Stimulated activated CD4-positive, alpha-beta T cell treated with anti-CD3 and anti-CD28 coated beads, TNF-alpha, amount 100 ng/mL, for 48 hours (primary cell): ENCODE data around the gene VPS13C.
"Not testable (repeated sequence)": the region's sequence is repeated elsewhere in the genome, so short reads cannot be mapped to it uniquely, and the experiment has no call there.

Experiments used
- DNase-seq, 3 donors: peaks; one replicate each; pipeline ENCODE4 v3.0.0-alpha.2; 2020; ENCODE audit warnings: low read depth in 3 of 3

Gene VPS13C

DNA sequence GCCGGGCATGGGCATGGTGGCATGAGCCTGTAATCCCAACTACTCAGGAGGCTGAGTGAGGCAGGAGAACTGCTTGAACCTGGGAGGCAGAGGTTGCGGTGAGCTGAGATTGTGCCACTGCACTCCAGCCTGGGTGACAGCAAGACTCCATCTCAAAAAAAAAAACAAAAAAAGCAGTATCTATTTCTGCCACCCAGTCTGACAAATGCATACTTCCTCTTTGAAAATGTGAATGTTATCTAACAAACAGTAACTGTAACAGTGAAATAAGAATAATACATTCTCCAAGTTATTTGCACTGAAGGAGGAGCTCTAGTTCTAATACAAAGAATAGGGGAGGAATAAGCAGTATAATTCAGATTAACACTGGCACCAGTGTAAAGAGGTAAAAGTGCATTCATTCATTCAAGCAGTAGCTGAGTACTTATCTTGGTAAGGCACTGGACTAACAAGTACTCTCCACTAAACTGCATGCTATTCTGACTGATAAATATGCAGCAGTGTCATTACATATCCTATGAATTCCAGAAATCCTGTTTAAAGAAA is 12.9 kb downstream of the VPS13C start:
- no peak for DNase-seq

DNA sequence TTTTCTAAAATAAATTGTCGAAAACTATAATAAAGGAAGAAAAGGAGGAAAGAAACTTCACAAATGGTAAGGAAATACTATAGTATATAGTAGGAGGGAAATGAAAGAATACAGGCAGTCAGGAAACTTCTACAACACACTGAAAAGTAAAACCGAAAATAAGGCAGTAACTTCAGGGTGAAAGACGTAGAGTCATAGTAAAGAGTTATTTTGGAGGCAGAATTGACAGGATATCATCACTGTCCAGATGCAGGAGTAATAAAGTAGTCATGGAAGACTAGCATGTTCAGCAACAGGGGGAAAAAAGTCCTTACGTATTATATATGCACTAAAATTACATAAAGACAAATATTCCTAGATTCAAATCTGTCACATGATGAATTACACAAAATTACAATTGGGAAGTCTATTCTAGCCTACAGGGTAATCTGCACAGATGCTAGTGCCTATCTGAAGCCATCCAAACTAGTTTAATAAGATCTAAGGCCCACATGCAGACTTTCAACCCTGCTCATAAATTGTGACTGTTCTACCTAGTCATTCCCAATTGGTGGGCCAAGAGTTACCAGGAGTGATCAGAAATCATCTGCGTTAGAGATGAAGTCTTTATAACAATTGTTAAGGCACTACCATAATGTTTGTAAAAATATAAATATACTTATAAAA is 14.0 kb downstream of the VPS13C start:
- no peak for DNase-seq

DNA sequence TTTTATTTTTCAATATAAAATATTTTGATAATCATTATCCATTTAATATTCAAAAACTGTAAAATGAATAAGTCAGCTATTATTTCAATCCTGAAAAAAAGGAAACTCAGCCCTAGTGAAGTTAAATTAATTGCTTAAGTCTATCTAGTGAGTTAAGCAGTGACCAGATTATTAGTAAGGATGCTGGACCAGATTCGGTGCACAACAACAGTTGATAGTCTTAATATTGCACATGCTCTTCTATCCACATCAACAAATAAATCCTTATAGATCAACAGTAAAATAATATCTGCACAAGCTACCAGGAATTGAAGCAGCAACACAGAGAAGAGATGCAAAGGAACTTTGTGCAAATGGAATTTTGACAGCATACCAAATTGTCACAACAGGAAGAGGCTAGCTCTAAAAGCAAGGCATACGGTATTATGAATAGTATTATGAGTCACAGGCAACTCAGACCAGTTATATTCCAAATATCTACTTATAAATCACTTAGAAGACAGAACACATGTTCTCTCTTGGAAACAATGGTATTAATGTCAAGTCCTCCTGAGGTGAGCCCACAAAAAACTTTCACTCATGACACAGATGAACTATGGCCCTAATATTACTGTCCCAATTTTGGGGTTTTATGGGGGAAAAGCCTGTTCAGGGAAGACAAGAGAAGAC is 24.9 kb downstream of the VPS13C start:
- no peak for DNase-seq

DNA sequence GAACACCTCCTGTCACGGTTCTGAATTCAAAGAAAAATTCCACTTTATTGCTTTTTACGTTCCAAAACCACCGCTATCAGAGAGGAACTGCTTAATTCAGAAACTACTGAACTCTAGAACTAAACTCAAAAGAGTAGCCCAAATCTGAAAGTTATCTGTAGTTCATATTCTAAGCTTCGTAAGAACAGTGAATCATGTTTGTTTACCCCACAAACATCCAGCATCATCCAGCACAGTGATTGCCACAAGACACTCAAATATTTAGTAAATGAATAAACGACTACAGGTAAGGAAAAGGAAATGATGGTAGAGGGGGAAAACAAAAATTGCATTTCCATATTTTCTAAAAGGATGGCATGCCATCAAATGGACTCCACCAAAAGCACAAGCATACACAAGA is 32.3 kb downstream of the VPS13C start:
- DNase-seq = no peak

DNA sequence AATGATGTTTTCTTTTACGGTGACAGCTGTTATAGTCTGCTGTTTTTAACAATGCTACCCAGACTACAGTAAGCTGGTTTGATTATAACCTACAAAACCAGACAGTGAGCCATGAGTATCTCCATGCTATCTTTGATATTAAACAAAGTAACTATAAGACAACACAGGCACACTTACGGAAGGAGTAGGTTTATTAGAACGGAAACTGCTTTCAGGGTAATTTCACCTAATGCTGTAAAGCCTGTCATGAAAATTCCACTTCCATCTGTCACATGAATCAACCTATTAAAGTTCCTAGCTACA is 33.0 kb downstream of the VPS13C start:
- no peak for DNase-seq

DNA sequence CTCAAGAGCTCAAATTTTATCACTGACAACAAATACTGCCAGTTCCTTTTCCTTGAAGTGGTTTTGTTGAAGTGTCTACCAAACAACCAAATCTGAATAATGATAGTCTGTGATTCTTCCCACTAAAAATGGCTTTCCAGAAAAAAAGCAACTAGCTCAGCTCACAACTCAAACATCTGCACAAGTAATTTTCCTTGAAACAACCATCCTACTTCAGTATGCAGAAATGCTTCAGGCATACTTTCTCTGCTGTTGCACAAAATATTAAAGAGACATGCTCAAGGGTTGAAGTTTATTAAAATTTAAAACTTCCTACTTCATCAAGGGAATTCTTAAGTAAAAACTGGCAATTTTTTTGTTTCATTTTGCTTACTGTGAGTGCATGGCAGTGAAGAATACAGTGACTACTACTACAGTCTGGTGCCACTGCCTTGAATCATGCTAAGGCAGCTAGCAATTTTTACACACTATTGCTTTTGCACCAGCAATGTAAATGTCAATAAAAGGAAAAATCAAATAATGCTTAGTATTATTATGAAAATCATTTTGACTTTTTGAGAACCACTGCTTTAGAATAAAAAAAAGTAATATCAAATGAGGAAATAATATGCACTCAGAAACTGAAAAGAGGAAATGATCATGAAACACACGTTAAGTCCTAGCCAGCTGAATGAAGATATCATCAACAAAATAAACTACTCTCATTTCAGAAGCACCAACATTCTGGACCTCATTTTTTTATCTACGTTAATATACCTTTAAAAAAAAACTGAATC is 33.6 kb downstream of the VPS13C start:
- no peak for DNase-seq

DNA sequence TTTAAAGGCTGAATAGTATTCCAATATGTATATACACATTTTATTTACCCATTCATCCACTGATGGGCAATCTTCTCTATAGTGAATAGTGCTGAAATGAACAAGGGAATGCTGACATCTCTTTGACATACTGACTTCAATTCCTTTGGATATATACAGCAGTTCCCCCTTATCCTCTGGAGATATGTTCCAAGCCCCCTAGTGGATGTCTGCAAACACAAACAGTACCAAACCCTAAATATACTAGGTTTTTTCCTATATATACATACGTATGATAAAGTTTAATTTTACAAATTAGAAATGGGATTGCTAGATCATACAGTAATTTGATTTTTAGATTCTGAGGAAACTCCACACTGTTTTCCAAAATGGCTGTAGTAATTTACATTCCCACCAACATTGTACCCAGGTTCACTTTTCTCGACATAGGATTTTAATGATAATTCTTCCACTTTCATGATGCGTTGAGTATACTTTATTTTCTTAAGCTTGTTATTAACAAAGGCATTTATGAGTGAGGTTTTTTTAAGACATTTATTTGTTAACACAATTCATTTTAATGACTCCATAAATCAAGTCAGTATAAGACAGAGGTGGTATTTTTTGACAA is 38.2 kb downstream of the VPS13C start:
- DNase-seq = no peak

DNA sequence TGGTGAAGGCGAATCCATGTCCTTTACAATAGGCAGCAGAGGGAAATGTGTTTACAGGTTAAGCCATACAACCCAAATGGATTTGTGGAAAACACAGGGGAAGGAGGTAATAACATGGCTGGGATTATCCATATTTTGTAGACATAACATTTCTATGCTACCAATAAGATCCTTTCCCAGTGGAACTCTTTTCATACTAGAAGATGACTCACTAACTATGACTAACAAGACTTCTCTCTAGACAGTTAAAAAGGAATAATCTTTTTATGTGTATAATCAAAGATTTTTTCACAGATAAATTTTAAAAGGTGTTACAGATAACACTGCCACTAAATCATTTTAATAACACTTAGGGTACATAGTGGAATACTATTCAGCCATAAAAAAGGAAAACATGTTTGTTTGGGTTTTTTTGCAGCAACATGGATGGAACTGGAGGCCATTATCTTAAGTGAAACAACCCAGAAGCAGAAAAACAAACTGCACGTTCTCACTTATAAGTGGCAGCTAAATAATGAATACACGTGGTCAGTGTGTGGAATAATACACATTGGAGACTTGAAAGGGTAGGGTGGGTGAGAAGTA is 39.6 kb downstream of the VPS13C start:
- no peak for DNase-seq

DNA sequence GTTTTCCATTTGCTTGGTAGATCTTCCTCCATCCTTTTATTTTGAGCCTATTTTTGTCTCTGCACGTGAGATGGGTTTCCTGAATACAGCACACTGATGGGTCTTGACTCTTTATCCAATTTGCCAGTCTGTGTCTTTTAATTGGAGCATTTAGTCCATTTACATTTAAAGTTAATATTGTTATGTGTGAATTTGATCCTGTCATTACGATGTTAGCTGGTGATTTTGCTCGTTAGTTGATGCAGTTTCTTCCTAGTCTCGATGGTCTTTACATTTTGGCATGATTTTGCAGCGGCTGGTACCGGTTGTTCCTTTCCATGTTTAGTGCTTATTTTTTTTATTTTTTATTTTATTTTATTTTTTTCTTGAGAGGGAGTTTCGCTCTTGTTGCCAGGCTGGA is 54.9 kb downstream of the VPS13C start:
- not testable (repeated sequence) for DNase-seq

DNA sequence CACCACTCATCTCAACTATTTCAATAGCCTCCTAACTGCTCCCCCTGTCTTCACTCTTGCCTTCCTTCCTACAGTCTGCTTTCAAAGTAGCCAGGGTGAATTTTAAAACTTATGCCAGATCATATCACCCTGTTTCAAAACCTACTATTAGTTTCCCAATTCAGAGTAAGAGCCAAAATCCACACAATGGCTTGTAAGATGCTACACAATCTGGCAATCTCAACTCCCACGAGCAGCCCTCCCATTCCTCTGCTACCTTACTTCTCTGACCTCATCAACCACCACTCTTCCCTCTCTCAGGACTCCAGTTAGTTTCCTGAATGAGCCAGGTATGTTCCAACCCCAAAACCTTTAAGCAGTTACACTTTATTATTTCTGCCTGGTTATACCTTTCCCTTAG is 62.5 kb downstream of the VPS13C start:
- no peak for DNase-seq

DNA sequence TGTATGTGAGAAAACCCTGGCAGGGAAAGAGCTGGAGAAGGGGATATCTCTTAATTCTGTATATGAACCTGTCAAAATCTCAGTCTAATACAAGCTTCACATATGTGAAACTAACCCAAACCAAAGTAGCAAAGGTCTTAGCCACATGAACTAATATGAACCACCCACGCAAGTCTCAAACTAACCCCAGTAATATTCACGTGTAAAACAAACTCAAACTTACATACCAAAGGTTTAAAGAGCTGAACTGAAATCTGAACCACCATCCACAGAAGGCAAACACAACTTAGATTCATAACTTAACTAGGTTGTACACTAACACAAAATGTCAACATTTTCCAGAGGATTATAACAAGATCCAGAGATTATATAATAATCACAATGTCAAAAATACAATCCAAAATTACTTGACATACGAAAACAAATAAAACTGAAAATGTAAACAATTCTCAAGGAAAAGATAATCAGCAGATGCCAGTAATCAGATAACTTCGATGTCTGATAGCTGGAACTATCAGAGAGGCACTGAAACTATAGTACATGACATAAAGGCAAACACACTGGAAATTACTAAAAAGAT is 64.1 kb downstream of the VPS13C start:
- DNase-seq = no peak

DNA sequence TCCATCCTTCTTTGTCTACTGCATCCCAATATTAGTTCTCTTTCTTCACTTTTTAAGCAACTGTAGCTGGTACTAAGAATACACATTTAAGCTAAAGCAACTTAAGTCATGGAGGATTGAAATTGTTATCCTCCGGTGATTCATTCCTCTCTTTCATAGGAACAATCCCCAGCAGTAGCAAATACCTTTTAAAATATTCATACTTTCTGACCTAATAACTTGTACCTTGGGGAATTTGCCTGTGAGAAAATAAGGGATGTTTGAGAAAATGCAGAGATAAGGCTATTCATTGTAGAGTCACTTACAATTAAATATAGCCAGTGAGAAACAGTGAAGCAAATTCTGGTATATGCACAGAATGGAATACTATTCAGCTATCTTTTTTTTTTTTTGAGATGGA is 66.0 kb downstream of the VPS13C start:
- DNase-seq = no peak

DNA sequence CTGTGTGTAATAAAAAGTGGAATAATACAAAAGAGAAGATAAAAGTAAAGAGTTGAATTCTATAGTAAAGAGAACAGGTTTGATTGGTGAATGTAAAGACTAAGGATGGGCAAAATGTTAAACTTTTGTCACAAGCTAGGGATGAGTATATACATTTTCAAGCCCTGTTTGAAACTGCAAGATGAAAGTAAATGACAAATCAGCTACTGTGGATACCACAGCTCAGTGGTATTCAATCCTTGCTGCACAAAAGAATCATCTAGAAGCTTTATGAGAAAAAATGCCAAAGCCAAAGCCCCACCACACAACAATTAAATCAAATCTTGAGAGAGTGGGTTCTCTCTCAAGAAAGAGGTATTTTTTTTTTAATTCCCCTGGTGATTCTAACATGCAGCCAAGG is 67.7 kb downstream of the VPS13C start:
- no peak for DNase-seq

DNA sequence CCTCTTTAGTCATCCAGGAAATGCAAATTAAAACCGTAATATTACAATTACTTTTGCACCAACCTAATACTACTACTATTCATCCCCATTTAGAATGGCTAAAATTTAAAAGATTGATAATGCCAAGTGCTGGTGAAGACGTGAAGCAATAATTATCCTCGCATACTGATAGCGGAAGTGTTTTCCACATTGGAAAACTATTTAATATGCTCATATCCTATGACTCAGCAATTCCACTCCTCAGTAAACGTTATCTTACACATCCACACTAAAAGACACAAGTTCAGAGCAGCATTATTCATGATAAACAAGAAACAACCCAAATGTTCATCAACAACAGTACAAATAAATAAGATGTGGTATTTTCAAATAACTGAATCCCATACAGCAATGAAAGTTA is 70.6 kb downstream of the VPS13C start:
- DNase-seq = no peak

DNA sequence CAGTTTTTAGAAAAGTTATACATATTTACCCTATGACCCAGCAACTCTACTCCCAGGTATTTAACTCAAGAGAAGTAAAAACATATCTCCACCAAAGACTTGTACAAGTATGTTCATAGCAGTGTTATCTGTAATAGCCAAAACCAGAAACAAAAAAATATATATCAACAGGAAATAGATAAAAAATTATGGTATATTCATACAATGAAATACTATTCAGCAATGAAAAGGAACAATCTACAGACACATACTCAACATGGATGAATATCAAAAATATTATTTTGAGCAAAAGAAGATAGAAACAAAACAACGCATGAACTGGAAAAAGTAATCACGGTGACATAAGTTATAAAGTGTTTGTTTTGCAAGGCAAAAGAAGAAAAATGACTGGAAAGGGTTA is 72.4 kb downstream of the VPS13C start:
- DNase-seq = no peak

DNA sequence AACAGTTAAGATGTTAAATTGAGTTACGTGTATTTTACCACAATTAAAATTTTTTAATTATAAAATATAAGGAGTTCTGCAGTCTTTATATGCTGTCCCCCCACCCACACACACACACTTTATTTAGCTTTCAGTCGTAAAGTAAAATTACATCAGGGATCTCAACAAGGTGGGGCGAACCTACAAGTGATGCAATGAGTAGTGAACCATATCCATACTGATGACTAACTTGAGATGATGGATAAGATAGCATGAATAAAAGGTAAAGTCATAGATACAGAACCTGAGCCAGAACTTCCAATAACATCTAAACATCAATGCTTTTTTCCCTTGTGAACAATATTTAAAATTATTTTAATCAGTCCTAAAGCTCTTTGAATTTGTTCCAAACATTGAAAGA is 77.2 kb downstream of the VPS13C start:
- DNase-seq = no peak

DNA sequence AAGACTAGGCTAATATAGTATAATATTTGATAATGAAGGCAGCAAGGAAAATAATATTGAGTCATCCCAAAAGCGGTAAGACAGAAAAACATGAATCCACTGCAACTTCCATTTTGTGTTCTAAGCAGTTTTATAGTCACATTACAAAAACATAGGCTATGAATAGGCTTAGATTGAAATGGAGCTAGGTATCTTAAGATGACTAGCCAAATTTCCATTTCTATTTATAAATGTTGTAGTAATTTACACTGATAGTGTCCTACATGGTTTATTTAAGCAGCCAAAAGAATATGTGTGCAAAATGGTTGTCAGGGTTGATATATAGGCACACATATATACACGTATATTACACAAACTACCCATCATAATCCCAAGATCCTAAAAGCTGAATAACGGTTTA is 82.0 kb downstream of the VPS13C start:
- DNase-seq = no peak

DNA sequence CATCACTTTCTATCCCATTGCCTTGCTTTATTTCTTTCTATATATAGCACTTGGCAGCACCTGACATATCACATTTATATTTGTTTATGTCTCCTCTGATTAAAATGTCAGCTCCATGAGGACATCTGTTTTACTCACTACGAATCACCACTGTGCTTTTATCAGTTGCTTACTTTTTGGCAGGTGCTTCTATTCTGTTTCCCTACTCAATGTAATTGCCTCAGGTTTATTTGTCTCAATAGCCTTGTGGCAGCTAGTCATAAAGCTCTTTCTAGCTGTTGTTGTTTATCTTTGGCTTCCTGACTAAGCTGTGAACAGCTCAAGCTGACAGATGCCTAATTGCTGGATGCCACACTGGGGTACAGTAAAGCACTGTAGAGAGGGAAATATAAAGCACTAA is 85.5 kb downstream of the VPS13C start:
- no peak for DNase-seq

DNA sequence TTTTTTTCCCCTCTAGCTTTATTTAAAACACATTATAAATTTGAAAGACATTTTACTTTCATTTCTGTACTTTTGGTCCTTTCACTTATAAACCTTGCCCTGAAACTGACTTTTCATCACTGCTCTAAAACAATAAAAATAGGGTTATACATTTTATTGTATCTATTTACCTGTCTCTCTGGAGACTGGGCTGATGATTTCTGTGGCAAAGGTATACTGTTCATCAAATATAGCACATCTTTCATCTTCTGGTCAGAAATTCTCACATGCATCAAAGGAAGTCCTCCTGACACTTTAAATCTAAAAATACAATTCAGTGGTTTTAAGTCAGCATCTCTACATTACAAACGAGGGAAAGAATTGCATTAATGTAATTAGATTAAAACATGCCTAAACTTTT is 86.1 kb downstream of the VPS13C start:
- DNase-seq = no peak

DNA sequence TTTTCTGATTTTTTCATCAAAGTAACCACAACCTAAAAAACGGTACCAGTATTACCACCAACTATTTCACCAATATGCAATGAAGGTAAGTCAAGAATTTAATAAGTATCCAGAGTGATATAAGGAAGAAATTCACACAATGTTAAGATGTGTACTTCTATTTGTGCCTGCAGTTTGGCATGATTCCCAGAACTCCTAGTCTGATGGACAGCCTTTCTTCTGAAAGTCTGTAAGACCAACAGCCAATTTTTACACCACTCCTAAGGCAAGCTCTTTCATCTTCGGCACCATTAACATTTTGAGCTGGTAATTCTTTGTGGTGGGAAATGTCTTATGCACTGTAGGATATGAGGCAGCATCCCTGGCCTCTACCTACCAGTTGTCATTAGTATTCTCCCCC is 108.3 kb downstream of the VPS13C start:
- DNase-seq = no peak

DNA sequence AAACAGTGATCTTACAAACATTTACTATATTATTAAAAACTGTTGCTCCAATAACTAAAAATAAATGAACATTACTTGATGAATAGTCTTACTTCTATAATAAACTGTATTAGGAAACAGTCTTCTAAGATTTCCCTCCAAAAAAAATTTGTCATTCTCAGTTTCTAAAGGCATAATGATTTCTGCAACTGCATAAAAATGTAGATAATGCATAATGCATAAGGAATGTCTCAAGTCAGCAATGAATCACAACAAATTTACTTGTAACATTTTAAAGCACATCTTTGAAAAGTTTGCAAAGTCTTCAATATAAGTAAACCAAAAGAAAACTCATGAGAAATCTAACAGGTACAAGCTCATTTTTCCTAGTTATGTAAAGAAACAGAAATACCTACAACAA is 113.5 kb downstream of the VPS13C start:
- DNase-seq = no peak

DNA sequence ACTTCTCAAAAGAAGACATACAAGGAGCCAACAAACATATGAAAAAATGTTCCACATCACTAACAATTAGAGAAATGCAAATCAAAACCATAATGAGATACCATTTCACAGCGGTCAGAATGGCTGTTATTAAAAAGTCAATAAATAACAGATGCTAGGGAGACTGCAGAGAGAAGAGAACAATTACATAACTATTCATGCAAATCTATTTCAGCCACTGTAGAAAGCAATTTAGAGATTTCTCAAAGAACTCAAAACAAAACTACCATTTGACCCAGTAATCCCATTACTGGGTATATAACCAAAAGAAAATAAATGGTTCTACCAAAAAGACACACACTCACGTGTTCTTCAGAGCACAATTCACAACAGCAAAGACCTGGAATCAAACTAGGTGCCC is 116.3 kb downstream of the VPS13C start:
- no peak for DNase-seq
